ENCODE data around the gene SAP25.
"Not testable (repeated sequence)": the region's sequence is repeated elsewhere in the genome, so short reads cannot be mapped to it uniquely, and the experiment has no call there.

GRCh38 chr7:100564405-100564804 is 9.3 kb downstream of the SAP25 start:
- TF ChIP-seq, protein P1, sequence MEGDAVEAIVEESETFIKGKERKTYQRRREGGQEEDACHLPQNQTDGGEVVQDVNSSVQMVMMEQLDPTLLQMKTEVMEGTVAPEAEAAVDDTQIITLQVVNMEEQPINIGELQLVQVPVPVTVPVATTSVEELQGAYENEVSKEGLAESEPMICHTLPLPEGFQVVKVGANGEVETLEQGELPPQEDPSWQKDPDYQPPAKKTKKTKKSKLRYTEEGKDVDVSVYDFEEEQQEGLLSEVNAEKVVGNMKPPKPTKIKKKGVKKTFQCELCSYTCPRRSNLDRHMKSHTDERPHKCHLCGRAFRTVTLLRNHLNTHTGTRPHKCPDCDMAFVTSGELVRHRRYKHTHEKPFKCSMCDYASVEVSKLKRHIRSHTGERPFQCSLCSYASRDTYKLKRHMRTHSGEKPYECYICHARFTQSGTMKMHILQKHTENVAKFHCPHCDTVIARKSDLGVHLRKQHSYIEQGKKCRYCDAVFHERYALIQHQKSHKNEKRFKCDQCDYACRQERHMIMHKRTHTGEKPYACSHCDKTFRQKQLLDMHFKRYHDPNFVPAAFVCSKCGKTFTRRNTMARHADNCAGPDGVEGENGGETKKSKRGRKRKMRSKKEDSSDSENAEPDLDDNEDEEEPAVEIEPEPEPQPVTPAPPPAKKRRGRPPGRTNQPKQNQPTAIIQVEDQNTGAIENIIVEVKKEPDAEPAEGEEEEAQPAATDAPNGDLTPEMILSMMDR (IDR thresholded peaks at IDR 0.05): not testable (repeated sequence)
- TF ChIP-seq POLR2A (IDR thresholded peaks at IDR 0.05): not testable (repeated sequence)
